Smooth muscle cell of the umbilical artery (primary cell): Measurements from ENCODE around the gene RHEX. TPM values are rescaled to one million over a fixed set of nuclear protein-coding genes. Genes with fewer than 3 reads are reported as not detected.

Experiments
- total RNA-seq: library from RNA; depleted of rRNA; stranded (reverse); fragments of >200 nt; gene quantifications from 2 replicates; pipeline ENCODE4 v1.2.3, GENCODE V29; 2014

RHEX gene, protein sequence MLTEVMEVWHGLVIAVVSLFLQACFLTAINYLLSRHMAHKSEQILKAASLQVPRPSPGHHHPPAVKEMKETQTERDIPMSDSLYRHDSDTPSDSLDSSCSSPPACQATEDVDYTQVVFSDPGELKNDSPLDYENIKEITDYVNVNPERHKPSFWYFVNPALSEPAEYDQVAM
- not detected in 2 replicates for total RNA-seq

DNA sequence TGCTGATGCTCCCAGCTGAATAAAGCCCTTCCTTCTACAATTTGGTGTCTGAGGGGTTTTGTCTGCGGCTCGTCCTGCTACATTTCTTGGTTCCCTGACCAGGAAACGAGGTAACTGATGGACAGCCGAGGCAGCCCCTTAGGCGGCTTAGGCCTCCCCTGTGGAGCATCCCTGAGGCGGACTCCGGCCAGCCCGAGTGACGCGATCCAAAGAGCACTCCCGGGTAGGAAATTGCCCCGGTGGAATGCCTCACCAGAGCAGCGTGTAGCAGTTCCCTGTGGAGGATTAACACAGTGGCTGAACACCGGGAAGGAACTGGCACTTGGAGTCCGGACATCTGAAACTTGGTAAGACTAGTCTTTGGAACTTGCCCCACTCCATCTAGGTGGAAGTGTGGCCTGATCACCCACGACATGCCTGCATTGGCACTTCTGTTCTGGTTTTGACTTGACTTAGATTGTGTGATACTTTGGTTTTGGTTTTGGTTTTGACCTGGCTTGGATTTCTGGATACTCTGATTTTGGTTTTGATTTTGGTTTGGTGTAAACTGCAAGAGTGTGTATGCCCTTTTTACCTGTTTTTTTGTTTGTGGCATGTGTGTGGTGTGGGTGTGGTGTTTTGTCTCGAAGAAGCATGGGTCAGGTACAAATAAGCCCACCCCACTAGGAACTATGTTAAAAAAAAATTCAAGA is at the start of gene RHEX:
Gene RHEX, plus strand, starts transcription at position 255 of the 692 bp plus-strand sequence. CDS start 44,656 bp downstream, outside the sequence.

DNA sequence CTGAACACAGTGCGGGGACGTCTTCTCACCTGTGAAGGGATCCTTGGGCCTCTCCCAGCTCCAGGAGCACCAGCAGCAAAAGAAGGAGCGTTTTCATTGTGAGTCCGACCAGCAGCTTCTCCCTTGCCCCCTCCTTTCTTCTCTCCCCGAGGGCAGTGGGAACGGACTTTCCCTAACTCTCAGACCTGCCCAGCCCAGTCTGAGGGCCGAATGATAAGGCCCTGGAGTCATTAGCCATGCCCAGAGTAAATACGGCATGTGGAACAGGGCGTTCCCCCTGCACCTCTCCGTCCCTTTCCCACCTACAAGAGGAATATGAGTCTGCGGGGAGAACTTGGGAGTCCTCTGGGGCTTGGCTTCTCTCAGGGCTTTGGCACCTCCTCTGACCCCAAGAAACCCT is 29.3 kb upstream of the RHEX start, which contains the start of gene CTSE:
Gene CTSE, minus strand, starts transcription at position 201 of the 400 bp plus-strand sequence. Its CDS starts 104 bp downstream, at position 97.

DNA sequence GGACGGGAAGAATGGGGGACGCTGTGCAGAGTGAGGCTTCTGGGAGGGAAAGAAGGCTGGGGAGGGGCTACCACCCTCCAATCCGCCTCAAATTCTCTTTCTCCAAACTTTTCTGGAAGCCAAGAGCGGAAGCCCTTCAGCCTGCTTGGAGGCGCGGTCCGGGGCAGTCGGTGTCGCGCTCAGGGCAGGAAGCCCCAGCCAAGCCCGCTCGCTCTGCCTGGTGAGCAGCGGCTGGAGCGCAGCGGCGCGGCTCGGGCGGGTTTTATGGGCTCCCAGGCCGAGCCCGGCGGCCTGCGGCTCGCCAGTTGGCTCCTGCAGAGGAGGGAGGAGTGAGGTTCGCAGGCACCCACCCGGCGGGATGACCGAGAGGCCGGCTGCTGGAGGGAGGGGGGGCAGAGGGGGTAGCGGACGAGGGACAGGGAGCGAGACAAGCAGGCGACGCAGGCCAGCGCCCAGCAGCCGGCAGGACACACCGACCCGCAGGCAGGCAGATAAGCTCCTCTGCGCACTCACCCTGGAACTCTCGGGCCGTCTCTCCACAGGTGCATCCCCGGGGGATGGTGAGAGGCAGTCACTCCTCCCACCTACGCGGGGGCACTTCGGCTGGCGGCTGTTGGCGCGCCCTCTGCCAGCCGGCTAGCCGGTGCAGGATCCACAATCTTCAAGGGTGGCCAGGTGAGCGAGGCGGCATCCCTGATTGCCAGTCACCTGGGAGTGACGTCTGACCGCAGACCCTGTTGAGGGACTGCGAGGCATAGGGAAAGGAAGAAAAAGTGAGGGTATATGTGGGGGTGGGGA is 64.4 kb downstream of the RHEX start, which contains the start of gene AVPR1B:
Gene AVPR1B, minus strand, starts transcription at position 238 of the 798 bp plus-strand sequence. CDS start 498 bp downstream, outside the sequence.

Other genes starting within 250 kb of the RHEX start
- gene SLC41A1, start 240.0 kb upstream of the RHEX start, total RNA-seq: 41.6 and 45.8 TPM in 2 replicates
- under 0.01 TPM in 1 of 2 replicates, not detected in the other for gene PM20D1, start 203.0 kb upstream of the RHEX start, total RNA-seq
- gene SLC26A9, start 109.7 kb upstream of the RHEX start, total RNA-seq: not detected in 2 replicates
- 1.3 and 1.5 TPM in 2 replicates for gene RAB7B, start 49.8 kb upstream of the RHEX start, total RNA-seq
- not detected in 2 replicates for gene CTSE, start 29.3 kb upstream of the RHEX start, total RNA-seq
- gene AVPR1B, start 64.2 kb downstream of the RHEX start, total RNA-seq: not detected in 2 replicates
- gene FAM72A, start 149.7 kb downstream of the RHEX start, total RNA-seq: 2.1 and 2.9 TPM in 2 replicates
- gene SRGAP2, start 150.4 kb downstream of the RHEX start, total RNA-seq: 48.4 and 82.3 TPM in 2 replicates